Stomach (tissue), 9 donors: ENCODE measurements around the gene ACR. TPM values are rescaled to one million over a fixed set of nuclear protein-coding genes. Genes with fewer than 3 reads are reported as not detected.

Experiments used
- DNase-seq, 2 donors: peaks; one replicate each; pipeline versions ENCODE4 v3.0.0 to v3.0.0-alpha.2; 2013 to 2019
- H3K27ac ChIP-seq, 5 donors: fragments of 200-600 bp in 4 of 5; sonication (generic) in 4 of 5; one replicate each; pipeline ENCODE4 v1.5.1; 2013 to 2019; ENCODE audit warnings: mild to moderate bottlenecking in 1 of 5, moderate library complexity in 1 of 5
- H3K27me3 ChIP-seq, 3 donors: fragments of 200-600 bp; sonication (generic); one replicate each; pipeline ENCODE4 v1.5.1; 2017 to 2019; ENCODE audit warnings: mixed run types in 1 of 3
- H3K36me3 ChIP-seq, 4 donors: fragments of 200-600 bp; sonication (generic); 1 replicate in 3 of 4; 2 replicates in 1 of 4; pipeline ENCODE4 v1.5.1; 2016 to 2019
- H3K4me1 ChIP-seq, 4 donors: fragments of 200-600 bp; sonication (generic); one replicate each; pipeline ENCODE4 v1.5.1; 2016 to 2019
- H3K4me3 ChIP-seq, 4 donors: fragments of 200-600 bp; sonication (generic) in 3 of 4; one replicate each; pipeline ENCODE4 v1.5.1; 2016 to 2019; ENCODE audit warnings: mild to moderate bottlenecking in 1 of 4
- H3K9me3 ChIP-seq, 4 donors: fragments of 200-600 bp; sonication (generic); one replicate each; pipeline ENCODE4 v1.5.1; 2016 to 2019
- CTCF ChIP-seq, 7 experiments: fragments of 450-650 bp in 4 of 7; fragments of 200-600 bp in 3 of 7; sonication (generic) in 3 of 7; IDR thresholded peaks; one replicate each; pipeline ENCODE4 v1.5.1; 2016 to 2019; ENCODE audit warnings: antibody characterized with exemption in 7 of 7, control low read depth in 2 of 7, mild to moderate bottlenecking in 1 of 7
- EP300 ChIP-seq: sonication (generic); formaldehyde crosslinking; IDR thresholded peaks from one replicate; pipeline ENCODE4 v1.6.1; 2017; ENCODE audit warnings: antibody characterized with exemption
- POLR2A ChIP-seq, 4 donors: fragments of 450-650 bp; IDR thresholded peaks; one replicate each; pipeline ENCODE4 v1.6.1; 2016; ENCODE audit warnings: antibody characterized with exemption in 4 of 4, control low read depth in 2 of 4, mild to moderate bottlenecking in 1 of 4, moderate library complexity in 1 of 4
- POLR2AphosphoS5 ChIP-seq, 3 donors: sonication (generic); formaldehyde crosslinking; IDR thresholded peaks; one replicate each; pipeline ENCODE4 v1.6.1; 2016; ENCODE audit warnings: antibody characterized with exemption in 3 of 3
- WGBS, 5 donors: extraction: QIAGEN DNeasy Blood & Tissue Kit in 3 of 5; methylation state at CpG; one replicate each; pipeline versions ENCODE4 v1.1.5 to v1.1.7; 2013 to 2018; 5-methylcytosine and 5-hydroxymethylcytosine counted together
- intact Hi-C: fragments of 100-400 bp; cut with DNase I; formaldehyde crosslinking; loops from one replicate; pipeline ENCODE4 v1.15.1; 2023; ENCODE audit warnings: low total_unique reads
- polyA plus RNA-seq, 3 donors: library from polyadenylated mRNA; stranded (reverse); fragments of 200-250 nt; gene quantifications; one replicate each; pipeline ENCODE4 v1.2.3, GENCODE V29; 2013
- total RNA-seq, 5 donors: library from RNA; depleted of rRNA; stranded (reverse); fragments of >200 nt; gene quantifications; one replicate each; pipeline versions ENCODE4 v1.1.0 to v1.2.3, GENCODE V29; 2014 to 2016
- donor health status: healthy with polysubstance abuse.
- donor health status: Bipolar disorder and iron deficiency.
- donor health status: healthy.

ACR gene
- total and polyA plus RNA-seq, 8 donors: 0.19 to 0.37 (median 0.23) TPM; not detected in 5

GRCh38 chr22:50734986-50735738 lies 2.8 kb upstream of the ACR start:
- WGBS, 5 donors: 81 to 90% (median 87%) methylated on average over 13 of the region's 13 CpGs
- intact Hi-C loops: no loop called here

GRCh38 chr22:50735739-50736030 lies 2.3 kb upstream of the ACR start:
- intact Hi-C loops: no loop called here
- no peak overlapping the region for H3K4me3 ChIP-seq
- H3K27ac ChIP-seq: no peak overlapping the region
- DNase-seq: no peak
- peaks cover 3 to 60% (median 25%) of the 10 kb centered on the region in 3 donors for H3K27me3 ChIP-seq
- H3K36me3 ChIP-seq: no peaks in the 10 kb centered on the region
- 75 to 85% (median 76%) methylated on average over 6 of the region's 6 CpGs for WGBS, 5 donors
- TF ChIP-seq EP300 (no peak), POLR2AphosphoS5 (IDR thresholded peaks at IDR 0.05) (no peak), POLR2A (IDR thresholded peaks at IDR 0.05) (no peak), CTCF (IDR thresholded peaks at IDR 0.05) (no peak)
- H3K4me1 ChIP-seq: peaks cover 0 to 24% (median 16%) of the 10 kb centered on the region in 4 donors
- no peaks in the 10 kb centered on the region for H3K9me3 ChIP-seq

More at GRCh38 chr22:50734986-50735738, 2.8 kb upstream of the ACR start:
- no peaks in the 10 kb centered on the region for H3K36me3 ChIP-seq
- peak in 1 of 2 donors; percentile 14 for DNase-seq
- H3K9me3 ChIP-seq: no peaks in the 10 kb centered on the region
- H3K4me1 ChIP-seq: peaks cover 0 to 28% (median 16%) of the 10 kb centered on the region in 4 donors
- TF ChIP-seq CTCF (IDR thresholded peaks at IDR 0.05) (no peak), POLR2A (IDR thresholded peaks at IDR 0.05) (no peak), EP300 (no peak), POLR2AphosphoS5 (IDR thresholded peaks at IDR 0.05) (no peak)
- peaks cover 3 to 65% (median 30%) of the 10 kb centered on the region in 3 donors for H3K27me3 ChIP-seq
- no peak overlapping the region for H3K4me3 ChIP-seq
- H3K27ac ChIP-seq: no peak overlapping the region

- Histone ChIP-seq H3K9me3 (no peaks in the 10 kb centered on the region), H3K4me3 (no peak overlapping the region), H3K36me3 (no peaks in the 10 kb centered on the region), H3K27ac (no peak overlapping the region), H3K4me1 (peaks cover 0 to 2% (median 0%) of the 10 kb centered on the region in 4 donors), H3K27me3 (peaks cover 0 to 36% (median 7%) of the 10 kb centered on the region in 3 donors)
- intact Hi-C loops: no loop called here
- 77 to 81% (median 78%) methylated on average over 10 of the region's 10 CpGs for WGBS, 5 donors
- DNase-seq: peak in 1 of 2 donors; percentile 15
- TF ChIP-seq CTCF (IDR thresholded peaks at IDR 0.05): no peak
- no peak for TF ChIP-seq POLR2AphosphoS5 (IDR thresholded peaks at IDR 0.05)
- no peak for TF ChIP-seq POLR2A (IDR thresholded peaks at IDR 0.05)
- no peak for TF ChIP-seq EP300
Measured at GRCh38 chr22:50738649-50739227, 734 bp downstream of the ACR start.

GRCh38 chr22:50739279-50739691 lies 1.3 kb downstream of the ACR start:
- intact Hi-C loops: no loop called here
- peak in 1 of 2 donors; percentile 17 for DNase-seq
- Histone ChIP-seq H3K27ac (no peak overlapping the region), H3K36me3 (no peaks in the 10 kb centered on the region), H3K4me1 (no peaks in the 10 kb centered on the region), H3K27me3 (peaks cover 0 to 31% (median 3%) of the 10 kb centered on the region in 3 donors), H3K4me3 (no peak overlapping the region), H3K9me3 (no peaks in the 10 kb centered on the region)
- whole genome bisulfite sequencing, 5 donors: 74 to 82% (median 79%) methylated on average over 6 to 17 of the region's 17 CpGs
- TF ChIP-seq CTCF (IDR thresholded peaks at IDR 0.05) (no peak), EP300 (no peak), POLR2AphosphoS5 (IDR thresholded peaks at IDR 0.05) (no peak), POLR2A (IDR thresholded peaks at IDR 0.05) (no peak)
